SIG-M5 treated with dmso at 0.1 percent for 504 hours (cell line): Measurements from ENCODE around the gene PRKAR1B.

Experiments
- DNase-seq: peaks from one replicate; lab custom pipeline; 2025; ENCODE audit not compliant: unreplicated experiment; lab: John Stamatoyannopoulos, UW

PRKAR1B gene

GRCh38 chr7:501526-501925 lies 225.6 kb downstream of the PRKAR1B start:
- DNase-seq, result no peak

GRCh38 chr7:500521-501420 lies 226.3 kb downstream of the PRKAR1B start:
- no peak for DNase-seq

- no peak for DNase-seq
Measured at GRCh38 chr7:499853-500485, 227.1 kb downstream of the PRKAR1B start.
